Astrocyte (in vitro differentiated cells and primary cell): ENCODE results near the gene CCL28. TPM values are rescaled to one million over a fixed set of nuclear protein-coding genes. Genes with fewer than 3 reads are reported as not detected.
A peak's percentile ranks its signal among the peaks of the same experiment; 100 is the strongest.
"Not testable (repeated sequence)": the region's sequence is repeated elsewhere in the genome, so short reads cannot be mapped to it uniquely, and the experiment has no call there.

Experiments
- DNase-seq: peaks from one replicate; pipeline ENCODE4 v3.0.0-alpha.2; 2010; ENCODE audit warnings: low read depth
- FAIRE-seq: peaks from 2 replicates; lab custom pipeline; 2011; peaks lifted over from hg19 to GRCh38; lab: Jason Lieb, UNC
- H2AFZ ChIP-seq: 2 replicates; pipeline ENCODE4 v1.6.0; 2012; ENCODE audit warnings: low read depth, low read length, inconsistent platforms
- H3K27ac ChIP-seq: 2 replicates; pipeline ENCODE4 v1.5.1; 2011; ENCODE audit warnings: low read depth, low read length, inconsistent platforms
- H3K27me3 ChIP-seq: 2 replicates; pipeline ENCODE4 v1.6.0; 2011; ENCODE audit warnings: low read length, inconsistent platforms; ENCODE audit not compliant: insufficient read depth
- H3K36me3 ChIP-seq: 2 replicates; pipeline ENCODE4 v1.5.1; 2011; ENCODE audit warnings: low read length, inconsistent platforms; ENCODE audit not compliant: insufficient read depth
- H3K4me1 ChIP-seq: 2 replicates; pipeline ENCODE4 v1.5.1; 2011; ENCODE audit warnings: low read length, inconsistent platforms; ENCODE audit not compliant: insufficient read depth
- H3K4me2 ChIP-seq: 2 replicates; pipeline ENCODE4 v1.6.0; 2012; ENCODE audit warnings: low read length, inconsistent platforms
- H3K4me3 ChIP-seq: 2 replicates; pipeline ENCODE4 v1.5.1; 2011; ENCODE audit warnings: low read depth, mild to moderate bottlenecking, low read length, inconsistent platforms; ENCODE audit not compliant: insufficient read depth
- H3K79me2 ChIP-seq: 2 replicates; pipeline ENCODE4 v1.6.0; 2012; ENCODE audit warnings: mild to moderate bottlenecking, low read length, inconsistent platforms; ENCODE audit not compliant: insufficient read depth
- H3K9ac ChIP-seq: 2 replicates; pipeline ENCODE4 v1.6.0; 2012; ENCODE audit warnings: mild to moderate bottlenecking, low read length, inconsistent platforms
- H3K9me3 ChIP-seq: 2 replicates; pipeline ENCODE4 v1.5.1; 2012; ENCODE audit warnings: low read depth, mild to moderate bottlenecking, low read length, inconsistent platforms; ENCODE audit not compliant: insufficient read depth
- H4K20me1 ChIP-seq: 2 replicates; pipeline ENCODE4 v1.6.0; 2012; ENCODE audit warnings: low read length, inconsistent platforms; ENCODE audit not compliant: insufficient read depth
- H3K27ac Mint-ChIP-seq: one replicate; pipeline ENCODE4 v1.8.0; 2021; ENCODE audit warnings: mild to moderate bottlenecking, mixed read lengths; ENCODE audit not compliant: unreplicated experiment
- H3K27me3 Mint-ChIP-seq: one replicate; pipeline ENCODE4 v1.8.0; 2021; ENCODE audit warnings: low read depth, mixed read lengths; ENCODE audit not compliant: unreplicated experiment
- H3K36me3 Mint-ChIP-seq: one replicate; pipeline ENCODE4 v1.8.0; 2021; ENCODE audit warnings: low read depth, mixed read lengths; ENCODE audit not compliant: unreplicated experiment
- H3K4me1 Mint-ChIP-seq: one replicate; pipeline ENCODE4 v1.8.0; 2021; ENCODE audit warnings: low read depth, mixed read lengths; ENCODE audit not compliant: unreplicated experiment
- H3K4me3 Mint-ChIP-seq: one replicate; pipeline ENCODE4 v1.8.0; 2021; ENCODE audit warnings: mild to moderate bottlenecking, moderate library complexity, mixed read lengths; ENCODE audit not compliant: unreplicated experiment
- H3K9me3 Mint-ChIP-seq: one replicate; pipeline ENCODE4 v1.8.0; 2021; ENCODE audit warnings: mild to moderate bottlenecking, mixed read lengths; ENCODE audit not compliant: unreplicated experiment
- EZH2 ChIP-seq: IDR thresholded peaks from 2 replicates; pipeline ENCODE4 v1.6.1; 2012; ENCODE audit warnings: mild to moderate bottlenecking, low read length, inconsistent platforms; ENCODE audit not compliant: insufficient read depth
- total RNA-seq: library from RNA; stranded (reverse); gene quantifications from 2 replicates; pipeline ENCODE4 v1.2.1, GENCODE V29; 2021
- TF ChIP-seq, protein P1 (sequence below): IDR thresholded peaks from 2 replicates; pipeline ENCODE4 v1.5.1; 2011; ENCODE audit warnings: low read depth, mild to moderate bottlenecking, inconsistent platforms, low read length, moderate library complexity; ENCODE audit not compliant: insufficient read depth

Gene CCL28
- total RNA-seq, 1 donor from 2014 or later: 0.16 TPM

DNA sequence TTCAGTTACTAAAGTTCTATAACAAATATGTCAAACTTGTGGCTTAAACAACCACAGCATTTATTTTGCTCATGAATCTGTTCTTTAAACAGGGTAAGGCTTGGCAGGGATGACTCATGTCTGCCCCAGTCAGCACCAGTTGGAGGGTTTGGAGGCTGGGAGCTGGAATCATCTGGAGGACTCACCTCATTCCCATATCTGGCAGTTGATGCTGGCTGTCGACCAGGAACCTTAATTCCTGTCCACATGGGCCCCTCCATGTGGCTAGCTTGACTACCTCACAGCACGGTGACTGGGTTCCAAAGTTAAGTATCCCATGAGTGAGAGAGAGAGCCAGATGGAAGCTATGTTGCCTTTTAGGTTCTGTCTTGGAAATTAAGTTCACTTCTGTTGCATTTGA lies 13.8 kb upstream of the CCL28 start:
- peaks cover 21% of the 10 kb centered on the region for H3K4me1 Mint-ChIP-seq
- Histone ChIP-seq H3K79me2 (no peaks in the 10 kb centered on the region), H3K9me3 (no peaks in the 10 kb centered on the region), H4K20me1 (no peaks in the 10 kb centered on the region), H3K4me2 (no peak overlapping the region), H3K36me3 (no peaks in the 10 kb centered on the region), H3K27ac (peak overlapping the region; percentile 22), H3K27me3 (no peaks in the 10 kb centered on the region), H3K4me3 (no peak overlapping the region), H2AFZ (no peak overlapping the region), H3K4me1 (peaks cover 11% of the 10 kb centered on the region), H3K9ac (no peak overlapping the region)
- peak overlapping the region; percentile 36 for H3K27ac Mint-ChIP-seq
- no peak overlapping the region for H3K4me3 Mint-ChIP-seq
- H3K36me3 Mint-ChIP-seq: no peaks in the 10 kb centered on the region
- DNase-seq: peak; percentile 98
- no peak for FAIRE-seq
- H3K27me3 Mint-ChIP-seq: no peaks in the 10 kb centered on the region
- TF ChIP-seq, protein P1, sequence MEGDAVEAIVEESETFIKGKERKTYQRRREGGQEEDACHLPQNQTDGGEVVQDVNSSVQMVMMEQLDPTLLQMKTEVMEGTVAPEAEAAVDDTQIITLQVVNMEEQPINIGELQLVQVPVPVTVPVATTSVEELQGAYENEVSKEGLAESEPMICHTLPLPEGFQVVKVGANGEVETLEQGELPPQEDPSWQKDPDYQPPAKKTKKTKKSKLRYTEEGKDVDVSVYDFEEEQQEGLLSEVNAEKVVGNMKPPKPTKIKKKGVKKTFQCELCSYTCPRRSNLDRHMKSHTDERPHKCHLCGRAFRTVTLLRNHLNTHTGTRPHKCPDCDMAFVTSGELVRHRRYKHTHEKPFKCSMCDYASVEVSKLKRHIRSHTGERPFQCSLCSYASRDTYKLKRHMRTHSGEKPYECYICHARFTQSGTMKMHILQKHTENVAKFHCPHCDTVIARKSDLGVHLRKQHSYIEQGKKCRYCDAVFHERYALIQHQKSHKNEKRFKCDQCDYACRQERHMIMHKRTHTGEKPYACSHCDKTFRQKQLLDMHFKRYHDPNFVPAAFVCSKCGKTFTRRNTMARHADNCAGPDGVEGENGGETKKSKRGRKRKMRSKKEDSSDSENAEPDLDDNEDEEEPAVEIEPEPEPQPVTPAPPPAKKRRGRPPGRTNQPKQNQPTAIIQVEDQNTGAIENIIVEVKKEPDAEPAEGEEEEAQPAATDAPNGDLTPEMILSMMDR: no peak
- TF ChIP-seq EZH2: no peak
- H3K9me3 Mint-ChIP-seq: peaks cover 5% of the 10 kb centered on the region

DNA sequence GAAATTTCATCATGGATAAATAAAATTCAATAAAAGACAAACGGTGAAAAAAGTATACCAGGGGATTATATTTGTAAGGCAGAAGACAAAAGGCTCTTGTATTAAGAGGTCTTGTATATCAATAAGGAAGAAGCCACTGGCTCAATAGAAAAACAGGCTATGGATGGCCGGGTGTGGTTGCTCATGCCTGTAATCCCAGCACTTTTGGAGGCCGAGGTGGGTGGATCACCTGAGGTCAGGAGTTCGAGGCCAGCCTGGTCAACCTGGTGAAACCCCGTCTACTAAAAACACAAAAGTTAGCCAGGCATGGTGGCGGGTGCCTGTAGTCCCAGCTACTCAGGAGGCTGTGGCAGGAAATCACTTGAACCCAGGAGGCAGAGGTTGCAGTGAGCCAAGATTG lies 10.9 kb upstream of the CCL28 start:
- not testable (repeated sequence) for H3K9ac ChIP-seq, H3K27me3 ChIP-seq, H4K20me1 ChIP-seq, H3K36me3 Mint-ChIP-seq, FAIRE-seq, H2AFZ ChIP-seq, H3K27ac Mint-ChIP-seq, H3K27me3 Mint-ChIP-seq, H3K9me3 Mint-ChIP-seq, H3K4me3 ChIP-seq, DNase-seq, H3K27ac ChIP-seq, H3K79me2 ChIP-seq, H3K4me3 Mint-ChIP-seq, H3K9me3 ChIP-seq, H3K36me3 ChIP-seq, H3K4me2 ChIP-seq
- peaks cover 14% of the 10 kb centered on the region for H3K4me1 ChIP-seq
- peaks cover 21% of the 10 kb centered on the region for H3K4me1 Mint-ChIP-seq

DNA sequence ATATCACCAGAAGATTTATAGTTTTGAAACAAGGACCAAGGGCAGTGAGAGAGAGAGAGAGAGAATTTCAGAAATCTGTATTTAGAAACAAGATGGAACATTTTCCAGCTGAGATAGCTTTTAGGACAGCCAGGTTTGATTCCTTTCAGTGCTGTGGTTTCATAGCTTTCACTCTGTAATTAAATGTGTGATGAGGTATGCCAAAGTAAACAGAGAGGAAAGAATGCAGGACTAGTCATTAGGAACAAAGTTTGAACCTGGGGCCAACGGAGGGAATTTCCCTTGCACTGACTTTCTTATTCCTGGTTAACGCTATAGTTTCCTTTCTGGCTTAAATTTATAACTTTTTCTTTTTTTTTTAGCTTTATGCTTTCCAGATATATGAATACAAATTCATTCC lies 10.0 kb upstream of the CCL28 start:
- DNase-seq: peak; percentile 93
- Mint-ChIP-seq H3K27ac (peak overlapping the region; percentile 87), H3K4me3 (no peak overlapping the region)

More for the DNA sequence above, 10.0 kb upstream of the CCL28 start:
- no peak overlapping the region for H2AFZ ChIP-seq
- no peaks in the 10 kb centered on the region for H3K9me3 ChIP-seq
- no peak overlapping the region for H3K9ac ChIP-seq
- FAIRE-seq: no peak
- H3K79me2 ChIP-seq: no peaks in the 10 kb centered on the region
- no peaks in the 10 kb centered on the region for H3K27me3 Mint-ChIP-seq
- peaks cover 19% of the 10 kb centered on the region for H3K4me1 Mint-ChIP-seq
- no peaks in the 10 kb centered on the region for H4K20me1 ChIP-seq
- H3K27ac ChIP-seq: no peak overlapping the region
- TF ChIP-seq EZH2: no peak
- TF ChIP-seq, protein P1: no peak
- H3K36me3 Mint-ChIP-seq: no peaks in the 10 kb centered on the region
- no peak overlapping the region for H3K4me2 ChIP-seq
- H3K36me3 ChIP-seq: no peaks in the 10 kb centered on the region
- H3K27me3 ChIP-seq: no peaks in the 10 kb centered on the region
- no peaks in the 10 kb centered on the region for H3K9me3 Mint-ChIP-seq
- no peak overlapping the region for H3K4me3 ChIP-seq
- H3K4me1 ChIP-seq: peaks cover 14% of the 10 kb centered on the region
